ENCODE measurements around the gene MMRN2.
"Not testable (repeated sequence)": the region's sequence is repeated elsewhere in the genome, so short reads cannot be mapped to it uniquely, and the experiment has no call there.

MMRN2 gene, protein sequence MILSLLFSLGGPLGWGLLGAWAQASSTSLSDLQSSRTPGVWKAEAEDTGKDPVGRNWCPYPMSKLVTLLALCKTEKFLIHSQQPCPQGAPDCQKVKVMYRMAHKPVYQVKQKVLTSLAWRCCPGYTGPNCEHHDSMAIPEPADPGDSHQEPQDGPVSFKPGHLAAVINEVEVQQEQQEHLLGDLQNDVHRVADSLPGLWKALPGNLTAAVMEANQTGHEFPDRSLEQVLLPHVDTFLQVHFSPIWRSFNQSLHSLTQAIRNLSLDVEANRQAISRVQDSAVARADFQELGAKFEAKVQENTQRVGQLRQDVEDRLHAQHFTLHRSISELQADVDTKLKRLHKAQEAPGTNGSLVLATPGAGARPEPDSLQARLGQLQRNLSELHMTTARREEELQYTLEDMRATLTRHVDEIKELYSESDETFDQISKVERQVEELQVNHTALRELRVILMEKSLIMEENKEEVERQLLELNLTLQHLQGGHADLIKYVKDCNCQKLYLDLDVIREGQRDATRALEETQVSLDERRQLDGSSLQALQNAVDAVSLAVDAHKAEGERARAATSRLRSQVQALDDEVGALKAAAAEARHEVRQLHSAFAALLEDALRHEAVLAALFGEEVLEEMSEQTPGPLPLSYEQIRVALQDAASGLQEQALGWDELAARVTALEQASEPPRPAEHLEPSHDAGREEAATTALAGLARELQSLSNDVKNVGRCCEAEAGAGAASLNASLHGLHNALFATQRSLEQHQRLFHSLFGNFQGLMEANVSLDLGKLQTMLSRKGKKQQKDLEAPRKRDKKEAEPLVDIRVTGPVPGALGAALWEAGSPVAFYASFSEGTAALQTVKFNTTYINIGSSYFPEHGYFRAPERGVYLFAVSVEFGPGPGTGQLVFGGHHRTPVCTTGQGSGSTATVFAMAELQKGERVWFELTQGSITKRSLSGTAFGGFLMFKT

DNA sequence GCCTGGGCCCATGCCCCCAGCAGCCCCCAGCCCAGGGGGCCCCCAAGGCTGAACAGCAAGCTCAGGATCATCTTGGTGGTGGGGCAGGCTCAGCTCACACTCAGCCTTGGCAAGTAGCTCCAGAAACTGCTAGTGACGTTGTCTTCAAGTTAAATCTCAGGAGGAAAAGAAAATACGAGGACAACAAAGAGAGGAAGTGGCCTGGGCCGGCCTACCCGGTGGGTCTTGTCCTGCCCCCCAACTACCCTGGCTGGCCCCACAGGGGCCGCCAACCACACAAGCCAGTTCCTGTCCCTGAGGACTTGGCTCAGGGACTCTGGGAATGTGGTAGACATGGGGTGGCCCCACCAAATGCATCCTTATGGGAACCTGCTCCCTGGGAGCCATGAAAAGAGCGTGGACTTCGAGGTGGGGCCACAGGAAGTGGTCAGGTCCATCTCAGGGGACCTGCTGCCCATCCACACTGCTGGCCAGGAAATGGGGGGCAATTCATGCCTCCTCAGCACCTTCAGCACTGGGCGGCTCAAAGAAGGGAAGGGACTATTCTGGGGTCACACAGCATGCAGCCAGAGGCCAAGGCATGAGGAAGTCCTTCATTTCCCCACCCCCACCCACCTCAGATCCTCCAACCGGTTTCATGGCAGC is at the start of gene MMRN2:
Gene MMRN2 (minus strand): TSS at position 145 of the 645 bp plus-strand sequence. CDS start 74 bp downstream, at position 71.
- peak within 1 kb of the TSS; percentile 56 to 75 (median 65) for H3K4me3 Mint-ChIP-seq
- H3K36me3 Mint-ChIP-seq (ENCODE audit: low read depth): peaks cover 5% of the 10 kb centered on the region
- TF ChIP-seq, protein P1, sequence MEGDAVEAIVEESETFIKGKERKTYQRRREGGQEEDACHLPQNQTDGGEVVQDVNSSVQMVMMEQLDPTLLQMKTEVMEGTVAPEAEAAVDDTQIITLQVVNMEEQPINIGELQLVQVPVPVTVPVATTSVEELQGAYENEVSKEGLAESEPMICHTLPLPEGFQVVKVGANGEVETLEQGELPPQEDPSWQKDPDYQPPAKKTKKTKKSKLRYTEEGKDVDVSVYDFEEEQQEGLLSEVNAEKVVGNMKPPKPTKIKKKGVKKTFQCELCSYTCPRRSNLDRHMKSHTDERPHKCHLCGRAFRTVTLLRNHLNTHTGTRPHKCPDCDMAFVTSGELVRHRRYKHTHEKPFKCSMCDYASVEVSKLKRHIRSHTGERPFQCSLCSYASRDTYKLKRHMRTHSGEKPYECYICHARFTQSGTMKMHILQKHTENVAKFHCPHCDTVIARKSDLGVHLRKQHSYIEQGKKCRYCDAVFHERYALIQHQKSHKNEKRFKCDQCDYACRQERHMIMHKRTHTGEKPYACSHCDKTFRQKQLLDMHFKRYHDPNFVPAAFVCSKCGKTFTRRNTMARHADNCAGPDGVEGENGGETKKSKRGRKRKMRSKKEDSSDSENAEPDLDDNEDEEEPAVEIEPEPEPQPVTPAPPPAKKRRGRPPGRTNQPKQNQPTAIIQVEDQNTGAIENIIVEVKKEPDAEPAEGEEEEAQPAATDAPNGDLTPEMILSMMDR (IDR thresholded peaks at IDR 0.05; ENCODE audit: unreplicated experiment in 3 of 3): no peak

DNA sequence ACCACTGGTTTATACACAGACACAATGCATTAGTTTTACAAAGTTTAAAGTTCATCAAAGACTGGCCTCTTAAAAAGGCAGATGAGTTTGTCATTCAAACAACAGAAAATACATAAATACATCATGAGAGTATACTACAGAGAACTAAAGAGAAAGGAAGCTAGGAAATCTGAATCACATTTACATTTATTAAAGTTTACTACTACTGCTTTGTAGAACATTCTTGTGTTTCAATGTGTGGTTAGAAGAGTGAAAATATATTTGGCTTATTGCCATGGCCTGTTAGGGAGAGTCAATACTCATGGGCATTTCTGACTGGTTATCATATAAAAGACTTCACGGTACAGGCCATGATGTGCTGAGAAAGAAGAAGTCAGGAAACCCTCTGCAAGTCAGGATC is 49.7 kb upstream of the MMRN2 start:
- H3K27ac Mint-ChIP-seq; H3K4me1 Mint-ChIP-seq; H3K36me3 Mint-ChIP-seq (ENCODE audit: low read depth); H3K9me3 Mint-ChIP-seq; H3K27me3 Mint-ChIP-seq (ENCODE audit: low read depth); H3K4me3 Mint-ChIP-seq: not testable (repeated sequence)

More for the DNA sequence above, at the start of gene MMRN2:
- H3K27ac Mint-ChIP-seq: peak within 1 kb of the TSS; percentile 66 to 88 (median 67)
- H3K27me3 Mint-ChIP-seq (ENCODE audit: low read depth): peaks cover 2% of the 10 kb centered on the region
- peaks cover 4% of the 10 kb centered on the region for H3K9me3 Mint-ChIP-seq
- peaks cover 43% of the 10 kb centered on the region for H3K4me1 Mint-ChIP-seq

DNA sequence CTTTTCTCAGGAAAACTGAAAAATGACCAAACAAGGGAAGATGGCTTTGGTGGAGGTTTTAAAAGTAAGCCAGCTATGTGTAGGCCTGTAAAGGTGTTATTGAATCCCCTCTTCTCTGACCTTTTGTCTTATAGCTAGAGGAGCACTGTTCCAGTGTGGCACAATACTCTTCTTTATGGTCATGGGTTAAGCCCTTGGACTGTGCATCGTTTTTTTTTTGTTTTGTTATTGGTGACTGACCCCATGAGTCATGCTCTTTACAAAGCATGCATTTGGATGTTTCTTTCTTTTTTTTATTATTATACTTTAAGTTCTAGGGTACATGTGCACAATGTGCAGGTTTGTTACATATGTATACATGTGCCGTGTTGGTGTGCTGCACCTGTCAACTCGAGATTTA is 43.1 kb upstream of the MMRN2 start:
- no peaks in the 10 kb centered on the region for H3K4me1 Mint-ChIP-seq
- H3K27ac Mint-ChIP-seq: no peak overlapping the region
- no peaks in the 10 kb centered on the region for H3K36me3 Mint-ChIP-seq (ENCODE audit: low read depth)
- H3K9me3 Mint-ChIP-seq: no peaks in the 10 kb centered on the region
- H3K27me3 Mint-ChIP-seq (ENCODE audit: low read depth): no peaks in the 10 kb centered on the region
- no peak overlapping the region for H3K4me3 Mint-ChIP-seq
- TF ChIP-seq, protein P1 (IDR thresholded peaks at IDR 0.05; ENCODE audit: unreplicated experiment in 3 of 3): no peak

DNA sequence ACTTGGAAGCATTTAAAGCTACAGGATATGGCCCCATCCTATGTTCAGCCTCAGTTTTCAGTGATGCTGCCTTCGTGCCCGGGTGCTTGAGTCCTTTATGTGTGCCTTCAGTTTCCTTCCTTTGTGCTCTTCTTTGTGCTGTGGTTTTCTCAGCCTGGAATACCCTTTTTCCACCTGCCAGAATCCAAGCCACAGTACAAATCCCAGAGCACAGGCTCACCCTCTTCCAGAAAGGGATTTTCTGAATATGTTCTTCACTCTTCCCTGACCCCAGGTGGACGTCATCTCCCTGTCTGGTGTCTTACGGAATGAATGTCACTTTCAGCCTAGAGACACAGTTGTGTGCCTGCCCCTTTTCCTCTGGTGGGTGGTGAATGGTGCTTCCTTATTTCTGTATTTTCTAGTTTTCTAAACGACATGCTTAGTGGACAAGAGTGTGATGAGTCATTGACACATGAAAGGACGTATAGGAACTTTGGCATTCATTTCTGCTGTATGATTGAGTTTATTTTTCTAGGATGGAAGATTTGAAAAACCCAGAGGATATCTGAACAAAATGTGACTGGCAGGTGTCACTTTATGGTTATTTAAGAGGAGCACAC is 42.5 kb upstream of the MMRN2 start:
- H3K36me3 Mint-ChIP-seq (ENCODE audit: low read depth); H3K9me3 Mint-ChIP-seq; H3K4me1 Mint-ChIP-seq; H3K4me3 Mint-ChIP-seq; H3K27me3 Mint-ChIP-seq (ENCODE audit: low read depth); H3K27ac Mint-ChIP-seq: not testable (repeated sequence)

DNA sequence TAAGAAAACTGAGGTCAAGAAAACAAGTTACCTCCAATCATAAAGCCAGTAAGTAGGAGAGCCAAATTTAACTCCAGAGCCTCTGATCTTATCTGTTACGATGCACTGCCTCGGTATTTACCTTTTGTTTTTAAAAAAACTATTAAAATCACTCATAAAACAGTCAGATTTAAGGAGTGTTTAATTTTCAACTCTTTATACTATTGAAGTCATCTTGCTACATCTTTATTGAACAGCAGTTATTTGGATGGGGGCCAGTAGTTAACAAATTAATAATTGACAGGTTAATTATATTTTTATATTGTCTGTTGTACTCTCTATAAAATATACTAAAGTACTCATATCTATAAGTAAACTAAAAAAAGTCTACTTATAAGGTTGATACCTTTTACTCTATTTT is 35.5 kb upstream of the MMRN2 start:
- TF ChIP-seq, protein P1 (IDR thresholded peaks at IDR 0.05; ENCODE audit: unreplicated experiment in 3 of 3): no peak
- no peak overlapping the region for H3K4me3 Mint-ChIP-seq
- H3K9me3 Mint-ChIP-seq: no peaks in the 10 kb centered on the region
- H3K27ac Mint-ChIP-seq: no peak overlapping the region
- H3K27me3 Mint-ChIP-seq (ENCODE audit: low read depth): no peaks in the 10 kb centered on the region
- H3K36me3 Mint-ChIP-seq (ENCODE audit: low read depth): no peaks in the 10 kb centered on the region
- no peaks in the 10 kb centered on the region for H3K4me1 Mint-ChIP-seq

DNA sequence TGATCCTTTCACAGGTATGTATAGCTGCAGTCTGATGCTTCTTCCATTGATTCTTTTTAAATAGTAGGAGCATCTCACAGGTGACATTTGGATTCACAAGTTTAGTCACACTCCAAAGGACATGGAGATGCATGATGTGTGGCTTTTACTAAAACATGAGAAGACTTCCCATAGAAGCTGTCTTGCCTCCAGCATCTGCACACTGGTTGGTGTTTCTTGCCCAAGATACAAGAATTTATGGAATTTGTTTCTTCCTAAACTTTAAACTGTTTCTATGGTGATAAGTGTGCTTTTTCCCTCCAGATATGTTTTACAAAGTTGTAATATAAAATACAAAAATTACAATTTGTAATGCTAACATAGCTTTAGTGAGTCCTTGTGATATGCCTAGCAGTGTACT is 35.0 kb upstream of the MMRN2 start:
- Mint-ChIP-seq H3K9me3 (no peaks in the 10 kb centered on the region), H3K36me3 (ENCODE audit: low read depth) (no peaks in the 10 kb centered on the region), H3K4me1 (no peaks in the 10 kb centered on the region), H3K27ac (no peak overlapping the region), H3K4me3 (no peak overlapping the region), H3K27me3 (ENCODE audit: low read depth) (no peaks in the 10 kb centered on the region)
- TF ChIP-seq, protein P1 (IDR thresholded peaks at IDR 0.05; ENCODE audit: unreplicated experiment in 3 of 3): no peak

DNA sequence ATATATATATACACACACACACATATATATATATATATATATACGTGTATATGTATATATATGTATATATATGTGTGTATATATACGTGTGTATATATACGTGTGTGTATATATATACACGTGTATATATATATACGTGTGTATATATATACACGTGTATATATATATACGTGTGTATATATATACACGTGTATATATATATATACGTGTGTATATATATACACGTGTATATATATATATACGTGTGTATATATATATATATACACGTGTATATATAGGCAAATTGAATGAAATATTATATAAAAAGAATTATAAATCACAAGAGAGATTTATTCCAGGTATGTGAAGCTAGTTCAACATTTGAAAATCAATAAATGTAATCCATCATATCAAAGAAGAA is 33.9 kb upstream of the MMRN2 start:
- not testable (repeated sequence) for H3K9me3 Mint-ChIP-seq; H3K36me3 Mint-ChIP-seq (ENCODE audit: low read depth); H3K27me3 Mint-ChIP-seq (ENCODE audit: low read depth); H3K4me1 Mint-ChIP-seq; H3K27ac Mint-ChIP-seq; H3K4me3 Mint-ChIP-seq

Data from nephron (organoid).